ENCODE data around the gene APOL1. TPM values are rescaled to one million over a fixed set of nuclear protein-coding genes. Genes with fewer than 3 reads are reported as not detected.

APOL1 gene
- total and polyA plus RNA-seq, 7 donors: 6.6 to 64.0 (median 16.0) TPM

DNA sequence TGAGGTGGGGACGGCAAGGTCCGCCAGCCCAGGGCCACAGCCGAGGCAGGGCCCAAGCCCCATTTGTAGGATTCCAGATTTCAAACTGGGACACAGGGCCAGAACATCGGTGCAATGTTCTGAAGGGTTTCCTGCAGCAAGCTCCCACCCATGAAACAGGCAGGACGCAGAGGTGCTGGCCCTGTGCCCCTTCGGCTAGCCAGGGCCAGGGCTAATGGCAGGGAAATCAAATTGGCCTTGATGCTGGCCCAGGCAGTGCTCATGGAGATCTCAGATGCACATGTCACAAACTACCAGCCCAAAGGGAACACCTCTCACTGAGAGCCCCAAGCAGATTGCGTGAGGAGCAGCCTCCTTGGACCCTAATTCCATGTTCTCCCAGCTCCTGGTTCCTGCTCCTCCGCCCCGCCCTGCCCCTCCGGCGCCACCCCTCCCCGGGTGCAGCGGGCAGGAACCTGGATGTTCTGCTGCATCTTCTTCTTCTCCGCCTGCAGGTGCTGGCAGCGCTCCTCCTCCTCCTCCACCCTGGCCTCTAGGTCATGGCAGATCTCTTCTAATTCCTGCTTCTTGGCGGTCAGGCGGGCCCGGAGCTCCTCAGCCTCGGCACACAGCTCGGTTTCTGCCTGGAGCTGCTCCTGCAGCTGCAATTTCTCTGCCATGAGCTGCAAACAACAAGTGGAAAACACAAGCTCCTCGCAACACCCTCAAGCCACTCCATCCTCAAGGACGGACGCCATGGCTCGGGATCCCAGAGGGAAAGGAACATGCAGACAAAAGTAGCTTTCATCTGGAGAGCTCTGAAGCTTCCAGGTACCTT, 47.7 kb downstream of the APOL1 start:
- H3K4me1 ChIP-seq: peaks cover 0 to 54% (median 51%) of the 10 kb centered on the region in 4 donors

DNA sequence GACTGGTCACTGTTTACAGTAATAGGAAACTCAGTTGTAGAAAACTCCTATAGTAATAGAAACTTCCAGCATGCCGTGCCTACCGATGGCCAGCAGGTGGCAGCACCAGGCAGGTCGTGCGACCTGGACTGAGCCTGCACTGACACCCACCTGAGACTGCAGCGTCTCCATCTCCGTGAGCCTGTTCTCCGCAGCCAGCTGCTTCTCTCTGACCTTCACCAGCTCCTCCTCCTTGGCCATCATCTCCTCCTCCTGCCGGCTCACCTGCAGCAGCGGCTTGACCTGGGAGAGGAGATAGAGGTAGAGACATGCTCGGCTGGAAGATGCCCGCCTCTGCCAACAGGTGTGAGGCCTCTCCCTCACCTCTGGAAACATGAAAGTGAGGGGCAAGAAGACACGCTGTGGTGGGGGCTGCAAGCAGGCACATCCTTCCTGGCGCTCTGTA, 48.5 kb downstream of the APOL1 start:
- peaks cover 0 to 61% (median 59%) of the 10 kb centered on the region in 4 donors for H3K4me1 ChIP-seq
- no peaks in the 10 kb centered on the region for H3K9me3 ChIP-seq
- peak; percentile 92 for DNase-seq
- intact Hi-C loops (cut with DNase I): loop anchor here (1.0 kb wide), 1 partner anchor 169 kb away; no protein-coding TSS in a partner anchor
- peak overlapping the region; percentile 77 to 100 (median 89) for H3K27ac ChIP-seq
- WGBS, 2 donors: 25 to 28% methylated on average over 13 of the region's 13 CpGs
- H3K27me3 ChIP-seq: no peaks in the 10 kb centered on the region
- TF ChIP-seq, protein P1, sequence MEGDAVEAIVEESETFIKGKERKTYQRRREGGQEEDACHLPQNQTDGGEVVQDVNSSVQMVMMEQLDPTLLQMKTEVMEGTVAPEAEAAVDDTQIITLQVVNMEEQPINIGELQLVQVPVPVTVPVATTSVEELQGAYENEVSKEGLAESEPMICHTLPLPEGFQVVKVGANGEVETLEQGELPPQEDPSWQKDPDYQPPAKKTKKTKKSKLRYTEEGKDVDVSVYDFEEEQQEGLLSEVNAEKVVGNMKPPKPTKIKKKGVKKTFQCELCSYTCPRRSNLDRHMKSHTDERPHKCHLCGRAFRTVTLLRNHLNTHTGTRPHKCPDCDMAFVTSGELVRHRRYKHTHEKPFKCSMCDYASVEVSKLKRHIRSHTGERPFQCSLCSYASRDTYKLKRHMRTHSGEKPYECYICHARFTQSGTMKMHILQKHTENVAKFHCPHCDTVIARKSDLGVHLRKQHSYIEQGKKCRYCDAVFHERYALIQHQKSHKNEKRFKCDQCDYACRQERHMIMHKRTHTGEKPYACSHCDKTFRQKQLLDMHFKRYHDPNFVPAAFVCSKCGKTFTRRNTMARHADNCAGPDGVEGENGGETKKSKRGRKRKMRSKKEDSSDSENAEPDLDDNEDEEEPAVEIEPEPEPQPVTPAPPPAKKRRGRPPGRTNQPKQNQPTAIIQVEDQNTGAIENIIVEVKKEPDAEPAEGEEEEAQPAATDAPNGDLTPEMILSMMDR (IDR thresholded peaks at IDR 0.05): peak; percentile 89 to 96 (median 94)
- no peak for TF ChIP-seq POLR2A (IDR thresholded peaks at IDR 0.05)
- TF ChIP-seq POLR2AphosphoS5 (IDR thresholded peaks at IDR 0.05): peak in 1 of 4 donors; percentile 22
- no peak for TF ChIP-seq EP300 (IDR thresholded peaks at IDR 0.05)
- peaks cover 74 to 100% (median 95%) of the 10 kb centered on the region in 4 donors for H3K36me3 ChIP-seq
- H3K4me3 ChIP-seq: no peak overlapping the region

More for the DNA sequence above, 47.7 kb downstream of the APOL1 start:
- Histone ChIP-seq H3K27ac (peak overlapping the region; percentile 77 to 100 (median 89)), H3K36me3 (peaks cover 73 to 100% (median 95%) of the 10 kb centered on the region in 4 donors), H3K4me3 (no peak overlapping the region), H3K27me3 (no peaks in the 10 kb centered on the region), H3K9me3 (no peaks in the 10 kb centered on the region)
- intact Hi-C loops (cut with DNase I): loop anchor here (1.0 kb wide), 1 partner anchor 170 kb away; no protein-coding TSS in a partner anchor
- WGBS, 2 donors: 91 to 92% methylated on average over 24 of the region's 24 CpGs
- no peak for DNase-seq
- no peak for TF ChIP-seq EP300 (IDR thresholded peaks at IDR 0.05)
- no peak for TF ChIP-seq POLR2A (IDR thresholded peaks at IDR 0.05)
- no peak for TF ChIP-seq POLR2AphosphoS5 (IDR thresholded peaks at IDR 0.05)
- TF ChIP-seq, protein P1 (IDR thresholded peaks at IDR 0.05): no peak

DNA sequence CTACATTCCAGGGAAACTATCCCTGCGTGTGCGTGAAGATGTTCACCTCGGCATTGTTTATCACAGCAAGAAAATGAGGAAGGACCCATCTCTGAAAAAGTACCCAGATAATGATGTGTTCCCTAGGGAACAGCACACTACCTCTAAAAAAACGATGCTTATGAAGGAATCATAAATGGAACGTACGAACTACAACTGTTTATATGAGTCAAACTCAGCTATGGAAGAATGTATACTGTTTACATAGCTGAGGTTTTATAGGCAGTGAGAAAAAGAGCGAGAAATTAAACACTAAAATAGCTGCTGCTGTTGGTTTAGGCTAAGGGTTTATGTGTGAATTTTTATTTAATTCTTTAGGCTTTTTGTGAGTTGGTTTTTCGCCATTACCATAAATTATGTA, 48.9 kb downstream of the APOL1 start:
- Histone ChIP-seq H3K4me1 (peaks cover 0 to 65% (median 62%) of the 10 kb centered on the region in 4 donors), H3K36me3 (peaks cover 72 to 100% (median 94%) of the 10 kb centered on the region in 4 donors), H3K9me3 (no peaks in the 10 kb centered on the region), H3K27ac (peak overlapping the region; percentile 77 to 100 (median 89)), H3K4me3 (no peak overlapping the region), H3K27me3 (no peaks in the 10 kb centered on the region)
- WGBS, 2 donors: 45 to 67% methylated on average over 8 of the region's 8 CpGs
- intact Hi-C loops (cut with DNase I): loop anchor here (1.0 kb wide), 1 partner anchor 168 kb away; no protein-coding TSS in a partner anchor
- DNase-seq: no peak
- TF ChIP-seq POLR2A (IDR thresholded peaks at IDR 0.05) (no peak), POLR2AphosphoS5 (IDR thresholded peaks at IDR 0.05) (peak; percentile 35 to 85 (median 72)), EP300 (IDR thresholded peaks at IDR 0.05) (peak in 2 of 4 donors; percentile 91 to 94)
- TF ChIP-seq, protein P1 (IDR thresholded peaks at IDR 0.05): no peak

DNA sequence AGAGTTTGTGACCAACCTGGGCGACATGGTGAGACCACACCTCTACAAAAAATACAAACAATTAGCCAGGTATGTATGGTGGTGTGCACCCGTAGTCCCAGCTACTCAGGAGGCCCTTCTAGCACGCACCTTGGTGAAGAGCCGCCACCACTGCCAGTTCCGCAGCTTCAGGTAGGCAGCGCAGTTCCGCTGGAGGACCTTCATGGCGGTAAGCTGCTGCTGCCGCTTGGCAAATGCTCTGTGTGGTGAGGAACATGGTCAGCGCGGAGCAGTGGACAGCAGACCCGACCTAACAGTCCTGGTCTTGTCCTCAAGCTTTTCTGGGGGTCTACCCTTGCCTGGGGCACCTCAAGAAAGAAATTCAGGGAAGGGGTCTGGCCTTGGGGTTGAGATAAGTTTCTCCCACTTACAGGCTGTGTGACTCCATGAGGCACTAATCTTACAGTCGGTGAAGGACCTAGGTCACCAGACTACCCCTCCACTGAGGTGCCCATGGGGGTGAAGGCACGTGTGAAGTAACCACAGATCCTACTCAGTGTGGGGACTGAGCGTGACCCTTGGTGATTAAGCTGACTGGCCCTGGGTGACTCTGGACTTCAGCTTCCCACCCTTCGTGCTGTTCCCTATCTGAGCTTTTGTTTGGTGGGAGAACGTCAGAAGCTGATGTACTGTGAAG, 49.6 kb downstream of the APOL1 start:
- Histone ChIP-seq H3K9me3 (no peaks in the 10 kb centered on the region), H3K36me3 (peaks cover 65 to 100% (median 94%) of the 10 kb centered on the region in 4 donors), H3K4me1 (peaks cover 0 to 70% (median 63%) of the 10 kb centered on the region in 4 donors), H3K27me3 (no peaks in the 10 kb centered on the region), H3K4me3 (no peak overlapping the region), H3K27ac (peak overlapping the region; percentile 77 to 100 (median 89))
- 89 to 92% methylated on average over 17 of the region's 17 CpGs for WGBS, 2 donors
- no peak for DNase-seq
- TF ChIP-seq, protein P1 (IDR thresholded peaks at IDR 0.05): no peak
- TF ChIP-seq POLR2AphosphoS5 (IDR thresholded peaks at IDR 0.05): peak in 3 of 4 donors; percentile 31 to 66 (median 49)
- no peak for TF ChIP-seq POLR2A (IDR thresholded peaks at IDR 0.05)
- intact Hi-C loops (cut with DNase I): no loop called here
